ENCODE measurements around the gene PRKAR2A. TPM values are rescaled to one million over a fixed set of nuclear protein-coding genes. Genes with fewer than 3 reads are reported as not detected.
A peak's percentile ranks its signal among the peaks of the same experiment; 100 is the strongest.

The PRKAR2A gene
- total and polyA plus RNA-seq, 3 experiments from 2014 or later, result 16.4 to 62.1 (median 61.5) TPM

DNA sequence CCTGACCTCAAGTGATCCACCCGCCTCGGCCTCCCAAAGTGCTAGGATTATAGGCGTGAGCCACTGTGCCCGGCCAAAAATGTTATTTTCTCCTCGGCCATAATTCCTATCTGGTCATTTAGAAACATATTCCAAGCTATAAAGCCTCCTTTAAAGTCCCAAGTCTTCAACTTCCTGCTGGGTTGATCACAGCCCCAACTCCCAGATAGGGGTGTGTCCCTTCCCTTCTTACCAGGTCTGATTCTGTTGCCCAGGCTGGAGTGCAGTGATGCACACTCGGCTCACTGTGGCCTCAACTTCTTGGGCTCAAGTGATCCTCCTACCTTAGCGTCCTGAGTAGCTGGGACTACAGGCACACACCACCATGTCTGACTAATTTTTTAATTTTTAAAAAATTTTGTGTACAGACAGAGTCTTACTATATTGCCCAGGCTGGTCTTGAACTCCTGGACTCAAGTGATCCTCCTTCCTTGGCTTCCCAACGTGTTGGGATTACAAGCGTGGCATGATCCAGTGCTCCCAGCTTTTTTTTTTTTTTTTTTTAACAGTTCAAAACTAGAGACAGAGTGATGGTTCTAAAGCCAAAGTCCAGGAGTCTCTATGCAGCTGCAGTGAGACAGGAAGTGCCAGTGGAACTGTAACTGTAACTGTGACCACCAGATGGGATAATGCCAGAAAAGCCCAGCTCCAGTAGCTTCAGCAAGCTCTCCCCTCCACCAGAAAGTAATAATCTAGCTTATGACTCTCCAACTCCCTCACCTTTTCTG is 8.2 kb upstream of the PRKAR2A start:
- Histone ChIP-seq H3K27me3 (ENCODE audit: insufficient read depth, low read length, poor library complexity, severe bottlenecking) (no peaks in the 10 kb centered on the region), H3K4me1 (ENCODE audit: insufficient read depth, low read length) (no peaks in the 10 kb centered on the region), H3K4me3 (ENCODE audit: low read length) (no peak overlapping the region), H3K27ac (ENCODE audit: low read depth, low read length) (no peak overlapping the region), H3K9me3 (ENCODE audit: low read length) (no peaks in the 10 kb centered on the region), H3K36me3 (ENCODE audit: insufficient read depth, low read length) (peaks cover 29% of the 10 kb centered on the region)
- Mint-ChIP-seq H3K27me3 (no peaks in the 10 kb centered on the region), H3K4me1 (no peaks in the 10 kb centered on the region), H3K27ac (peak overlapping the region in 4 of 8 donors; percentile 26 to 96 (median 63)), H3K36me3 (peaks cover 0 to 46% (median 10%) of the 10 kb centered on the region in 3 donors), H3K4me3 (no peak overlapping the region), H3K9me3 (no peaks in the 10 kb centered on the region)
- CTCF ChIA-PET, result interaction anchor here (0.9 to 1.5 kb wide), 3 partner anchors 27 to 116 kb away, joined by 3 to 5 read pairs (median 3); no protein-coding TSS in a partner anchor
- POLR2A ChIA-PET, result no interaction called here
- DNase-seq, result no peak

DNA sequence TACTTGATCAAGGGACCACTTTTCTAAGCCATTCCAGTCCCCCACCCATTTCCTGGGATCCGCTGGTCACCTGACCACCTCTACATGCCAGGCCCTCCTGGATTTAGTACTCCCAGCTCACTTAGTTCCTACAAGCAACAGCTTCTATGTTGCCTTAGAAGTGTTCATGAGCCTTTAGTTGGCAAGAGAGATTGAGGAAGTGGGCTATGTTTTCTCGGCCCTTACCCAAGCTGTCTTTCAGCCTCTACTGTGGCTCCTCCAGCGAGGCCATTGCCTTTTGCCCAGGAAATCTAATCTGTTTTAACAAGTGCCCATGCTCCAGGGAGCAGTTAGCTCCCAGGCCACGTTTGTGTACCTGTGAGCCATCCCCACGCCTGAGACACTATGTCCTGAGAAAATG is 4.5 kb upstream of the PRKAR2A start:
- CTCF ChIA-PET, result no interaction called here

DNA sequence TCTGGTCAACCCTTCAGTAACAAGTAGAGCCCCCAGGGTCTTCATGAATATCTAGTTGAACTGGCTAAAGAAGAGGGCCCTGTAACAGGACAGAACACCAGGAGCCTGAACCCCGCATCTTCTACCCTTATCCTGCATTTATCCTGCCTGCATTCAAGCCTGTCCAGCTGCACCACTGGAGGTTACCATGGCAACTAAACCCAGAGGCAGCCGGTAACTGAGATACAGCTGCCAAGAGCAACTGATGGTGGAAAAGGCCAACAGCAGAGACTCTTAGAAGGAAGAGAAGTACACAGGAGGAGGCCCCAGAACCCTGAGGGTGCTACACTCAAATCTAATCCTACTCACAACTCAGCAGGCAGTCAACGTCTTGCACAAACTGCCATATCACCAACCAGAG is 3.7 kb upstream of the PRKAR2A start:
- Histone ChIP-seq H3K4me1 (ENCODE audit: insufficient read depth, low read length) (peaks cover 14% of the 10 kb centered on the region), H3K27me3 (ENCODE audit: insufficient read depth, low read length, poor library complexity, severe bottlenecking) (no peaks in the 10 kb centered on the region), H3K27ac (ENCODE audit: low read depth, low read length) (no peak overlapping the region), H3K4me3 (ENCODE audit: low read length) (no peak overlapping the region), H3K9me3 (ENCODE audit: low read length) (no peaks in the 10 kb centered on the region), H3K36me3 (ENCODE audit: insufficient read depth, low read length) (peaks cover 2% of the 10 kb centered on the region)
- peaks cover 14 to 20% (median 17%) of the 10 kb centered on the region in 3 donors for H3K4me1 Mint-ChIP-seq
- ChIA-PET CTCF (no interaction called here), POLR2A (no interaction called here)
- H3K4me3 Mint-ChIP-seq, result no peak overlapping the region
- DNase-seq, result no peak
- peak overlapping the region in 1 of 8 donors; percentile 23 for H3K27ac Mint-ChIP-seq
- no peaks in the 10 kb centered on the region for H3K9me3 Mint-ChIP-seq
- peaks cover 0 to 19% (median 6%) of the 10 kb centered on the region in 3 donors for H3K36me3 Mint-ChIP-seq
- no peaks in the 10 kb centered on the region for H3K27me3 Mint-ChIP-seq

More for the DNA sequence above, 4.5 kb upstream of the PRKAR2A start:
- H3K27me3 ChIP-seq (ENCODE audit: insufficient read depth, low read length, poor library complexity, severe bottlenecking), result no peaks in the 10 kb centered on the region
- peaks cover 9% of the 10 kb centered on the region for H3K36me3 ChIP-seq (ENCODE audit: insufficient read depth, low read length)
- H3K27ac ChIP-seq (ENCODE audit: low read depth, low read length), result no peak overlapping the region
- peak overlapping the region in 2 of 8 donors; percentile 17 to 55 for H3K27ac Mint-ChIP-seq
- no peaks in the 10 kb centered on the region for H3K27me3 Mint-ChIP-seq
- no peak for DNase-seq
- H3K4me1 ChIP-seq (ENCODE audit: insufficient read depth, low read length), result peaks cover 9% of the 10 kb centered on the region
- H3K4me3 ChIP-seq (ENCODE audit: low read length), result no peak overlapping the region
- H3K36me3 Mint-ChIP-seq, result peaks cover 0 to 23% (median 7%) of the 10 kb centered on the region in 3 donors
- H3K4me1 Mint-ChIP-seq, result peaks cover 9 to 14% (median 10%) of the 10 kb centered on the region in 3 donors
- no peaks in the 10 kb centered on the region for H3K9me3 ChIP-seq (ENCODE audit: low read length)
- H3K9me3 Mint-ChIP-seq, result no peaks in the 10 kb centered on the region
- POLR2A ChIA-PET, result no interaction called here
- peak overlapping the region in 1 of 7 donors; percentile 34 for H3K4me3 Mint-ChIP-seq

DNA sequence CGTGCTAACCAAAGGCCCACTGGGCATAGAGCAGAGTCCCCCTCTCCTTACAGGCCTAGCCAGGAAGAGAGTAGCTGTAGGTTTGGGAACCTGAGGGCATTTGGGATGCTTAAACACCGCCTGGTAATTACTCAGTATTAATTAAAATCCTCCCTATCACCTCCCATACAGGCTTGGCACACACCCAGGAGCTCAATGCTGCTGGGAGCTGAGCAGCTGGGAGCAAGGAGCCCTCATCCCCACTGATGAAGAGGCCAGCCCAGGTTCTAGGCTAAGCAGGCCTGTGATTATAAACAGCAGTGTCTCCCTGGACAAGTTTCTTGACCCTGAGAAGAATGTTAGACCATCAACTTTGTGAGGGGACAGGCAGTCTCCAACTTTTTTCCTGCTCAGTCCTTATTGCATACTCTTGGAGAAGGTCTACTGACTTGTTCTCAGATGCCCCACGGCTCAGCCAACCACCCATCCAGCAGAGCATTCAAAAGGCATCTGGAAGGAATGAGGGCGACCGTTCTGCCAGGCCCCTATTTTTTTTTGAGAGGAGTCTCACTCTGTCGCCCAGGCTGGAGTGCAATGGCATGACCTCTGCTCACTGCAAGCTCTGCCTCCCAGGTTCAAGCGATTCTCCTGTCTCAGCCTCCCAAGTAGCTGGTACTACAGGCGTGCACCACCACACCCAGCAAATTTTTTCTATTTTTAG is 1.3 kb upstream of the PRKAR2A start:
- H3K27me3 ChIP-seq (ENCODE audit: insufficient read depth, low read length, poor library complexity, severe bottlenecking), result no peaks in the 10 kb centered on the region
- peaks cover 28% of the 10 kb centered on the region for H3K4me1 ChIP-seq (ENCODE audit: insufficient read depth, low read length)
- Mint-ChIP-seq H3K9me3 (no peaks in the 10 kb centered on the region), H3K4me3 (peak overlapping the region in 6 of 7 donors; percentile 51 to 96 (median 94)), H3K4me1 (peaks cover 26 to 36% (median 30%) of the 10 kb centered on the region in 3 donors), H3K27me3 (no peaks in the 10 kb centered on the region), H3K36me3 (peaks cover 0 to 18% (median 3%) of the 10 kb centered on the region in 3 donors), H3K27ac (peak overlapping the region; percentile 92 to 99 (median 98))
- CTCF ChIA-PET, result interaction anchor here (1.4 kb wide), 1 partner anchor 49 kb away, joined by 3 read pairs; the partner anchor contains the start of gene SLC25A20
- H3K27ac ChIP-seq (ENCODE audit: low read depth, low read length), result peak overlapping the region; percentile 79
- no peaks in the 10 kb centered on the region for H3K9me3 ChIP-seq (ENCODE audit: low read length)
- no peaks in the 10 kb centered on the region for H3K36me3 ChIP-seq (ENCODE audit: insufficient read depth, low read length)
- POLR2A ChIA-PET, result interaction anchor here (1.1 kb wide), 1 partner anchor 70 kb away, joined by 5 read pairs; no protein-coding TSS in a partner anchor
- DNase-seq, result no peak
- no peak overlapping the region for H3K4me3 ChIP-seq (ENCODE audit: low read length)

DNA sequence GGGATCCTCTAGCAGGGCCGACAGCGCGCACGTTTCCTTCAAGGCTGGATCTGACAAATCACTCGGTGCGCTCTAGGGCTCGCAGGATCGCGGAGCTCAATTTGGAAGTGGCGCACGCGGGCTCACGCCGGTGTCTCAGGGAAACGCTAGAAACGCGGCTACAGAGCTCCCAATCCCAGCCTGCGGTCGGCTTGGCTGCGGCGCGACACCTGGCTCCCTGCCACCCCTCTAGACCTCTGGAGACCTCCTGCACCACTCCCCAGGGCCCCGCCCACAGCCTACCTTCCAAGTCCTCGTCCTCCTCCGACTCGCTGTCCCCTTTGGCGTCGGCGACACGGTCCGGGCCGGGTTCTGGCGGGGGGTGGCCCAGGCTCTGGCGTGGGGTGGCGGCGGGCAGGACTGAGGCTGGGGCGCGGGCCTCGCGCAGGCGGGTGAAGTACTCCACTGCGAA is 596 bp downstream of the PRKAR2A start:
- Mint-ChIP-seq H3K27me3 (no peaks in the 10 kb centered on the region), H3K9me3 (no peaks in the 10 kb centered on the region), H3K36me3 (peaks cover 0 to 14% (median under 1%) of the 10 kb centered on the region in 3 donors), H3K4me1 (peaks cover 30 to 40% (median 30%) of the 10 kb centered on the region in 3 donors), H3K4me3 (peak overlapping the region; percentile 85 to 95 (median 94)), H3K27ac (peak overlapping the region; percentile 71 to 94 (median 88))
- POLR2A ChIA-PET, result interaction anchor here (0.5 to 2.0 kb wide), 4 partner anchors 35 to 246 kb away, joined by 3 to 10 read pairs (median 4); partner anchors contain the start of gene QRICH1
- H3K4me3 ChIP-seq (ENCODE audit: low read length), result peak overlapping the region; percentile 67
- CTCF ChIA-PET, result interaction anchor here (1.1 to 2.0 kb wide), 3 partner anchors 51 to 141 kb away, joined by 3 to 8 read pairs (median 3); partner anchors contain the start of gene ARIH2
- H3K36me3 ChIP-seq (ENCODE audit: insufficient read depth, low read length), result no peaks in the 10 kb centered on the region
- peaks cover 28% of the 10 kb centered on the region for H3K4me1 ChIP-seq (ENCODE audit: insufficient read depth, low read length)
- H3K27me3 ChIP-seq (ENCODE audit: insufficient read depth, low read length, poor library complexity, severe bottlenecking), result no peaks in the 10 kb centered on the region
- peak overlapping the region; percentile 79 for H3K27ac ChIP-seq (ENCODE audit: low read depth, low read length)
- H3K9me3 ChIP-seq (ENCODE audit: low read length), result no peaks in the 10 kb centered on the region
- DNase-seq, result peak; percentile 45 to 73 (median 60)

DNA sequence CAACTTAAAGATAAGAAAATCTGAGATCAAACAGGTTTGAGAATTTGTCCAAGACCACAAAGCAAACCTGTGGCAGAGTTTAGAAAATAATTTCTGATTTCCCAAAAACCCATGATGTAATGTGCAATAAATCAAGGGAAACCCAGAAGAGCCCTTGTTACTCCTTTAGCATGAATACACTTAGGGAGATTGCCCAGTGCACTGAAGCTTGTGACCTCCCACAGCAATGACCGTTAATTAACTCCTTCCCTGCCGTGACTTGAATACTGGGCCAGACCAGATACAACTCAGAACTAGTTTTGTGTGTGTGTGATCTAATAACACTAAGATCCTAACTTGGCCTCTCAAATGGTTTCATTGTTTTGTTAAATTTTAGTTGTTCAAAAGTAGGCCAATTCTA is 2.5 kb downstream of the PRKAR2A start:
- Histone ChIP-seq H3K4me1 (ENCODE audit: insufficient read depth, low read length) (peaks cover 28% of the 10 kb centered on the region), H3K9me3 (ENCODE audit: low read length) (no peaks in the 10 kb centered on the region), H3K27me3 (ENCODE audit: insufficient read depth, low read length, poor library complexity, severe bottlenecking) (no peaks in the 10 kb centered on the region), H3K36me3 (ENCODE audit: insufficient read depth, low read length) (no peaks in the 10 kb centered on the region), H3K4me3 (ENCODE audit: low read length) (no peak overlapping the region), H3K27ac (ENCODE audit: low read depth, low read length) (no peak overlapping the region)
- DNase-seq, result no peak
- CTCF ChIA-PET, result interaction anchor here (1.0 to 1.3 kb wide), 3 partner anchors 15 to 105 kb away, joined by 3 to 6 read pairs (median 3); no protein-coding TSS in a partner anchor
- peak overlapping the region; percentile 5 to 93 (median 54) for H3K27ac Mint-ChIP-seq
- peaks cover 30 to 46% (median 30%) of the 10 kb centered on the region in 3 donors for H3K4me1 Mint-ChIP-seq
- H3K27me3 Mint-ChIP-seq, result no peaks in the 10 kb centered on the region
- POLR2A ChIA-PET, result no interaction called here
- no peaks in the 10 kb centered on the region for H3K9me3 Mint-ChIP-seq
- H3K36me3 Mint-ChIP-seq, result peaks cover 0 to 14% (median 1%) of the 10 kb centered on the region in 3 donors
- peak overlapping the region; percentile 39 to 95 (median 92) for H3K4me3 Mint-ChIP-seq

DNA sequence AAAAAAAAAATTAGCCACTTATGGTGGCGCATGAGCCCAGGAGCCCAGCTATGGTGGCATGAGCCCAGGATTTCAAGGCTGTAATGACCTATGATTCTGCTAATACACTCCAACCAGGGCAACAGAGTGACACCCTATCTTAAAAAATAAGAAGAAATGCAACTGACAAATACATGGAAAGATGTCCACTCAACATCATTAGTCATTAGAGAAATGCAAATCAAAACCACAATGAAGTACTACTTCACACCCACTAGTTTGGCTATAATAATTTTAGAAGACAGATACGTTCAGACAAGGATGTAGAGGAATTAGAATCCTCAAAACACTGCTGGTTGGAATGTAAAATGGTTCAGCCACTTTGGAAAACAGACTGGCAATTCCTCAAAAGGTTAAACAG is 10.5 kb downstream of the PRKAR2A start:
- H3K4me1 ChIP-seq (ENCODE audit: insufficient read depth, low read length), result no peaks in the 10 kb centered on the region
- H3K4me3 ChIP-seq (ENCODE audit: low read length), result no peak overlapping the region
- no peak overlapping the region for H3K4me3 Mint-ChIP-seq
- DNase-seq, result no peak
- H3K27ac ChIP-seq (ENCODE audit: low read depth, low read length), result no peak overlapping the region
- CTCF ChIA-PET, result no interaction called here
- H3K36me3 Mint-ChIP-seq, result peaks cover 0 to 24% (median 5%) of the 10 kb centered on the region in 3 donors
- H3K36me3 ChIP-seq (ENCODE audit: insufficient read depth, low read length), result no peaks in the 10 kb centered on the region
- H3K4me1 Mint-ChIP-seq, result peaks cover 22 to 39% (median 23%) of the 10 kb centered on the region in 3 donors
- POLR2A ChIA-PET, result interaction anchor here (0.6 kb wide), 1 partner anchor 21 kb away, joined by 4 read pairs; no protein-coding TSS in a partner anchor
- peaks cover 0 to 1% of the 10 kb centered on the region in 2 donors for H3K27me3 Mint-ChIP-seq
- H3K27me3 ChIP-seq (ENCODE audit: insufficient read depth, low read length, poor library complexity, severe bottlenecking), result no peaks in the 10 kb centered on the region
- peak overlapping the region in 1 of 8 donors; percentile 16 for H3K27ac Mint-ChIP-seq
- H3K9me3 ChIP-seq (ENCODE audit: low read length), result no peaks in the 10 kb centered on the region
- no peaks in the 10 kb centered on the region for H3K9me3 Mint-ChIP-seq

Data from CD8-positive, alpha-beta memory T cell (primary cell).